A549 (cell line): ENCODE measurements around the gene PRAME. TPM values are rescaled to one million over a fixed set of nuclear protein-coding genes. Genes with fewer than 3 reads are reported as not detected.

Experiments
- ATAC-seq, 2 experiments: fragments of 200-7000 bp in 1 of 2; fragments of >200 bp in 1 of 2; cut with Nextera tagmentation in 1 of 2; cut with Tn5 transposase in 1 of 2; 3 replicates each; pipeline versions ENCODE4 v1.8.0 to v1.9.1; 2018 to 2020; ENCODE audit warnings: mild to moderate bottlenecking in 1 of 2, moderate library complexity in 1 of 2
- CTCF ChIA-PET: fragments of 300-600 bp; sonication (Branson Sonifier 250); formaldehyde crosslinking; extraction: SDS; loops from one replicate; lab custom pipeline; 2021; ENCODE audit warnings: antibody characterized with exemption, inconsistent platforms; lab: Yijun Ruan, JAX
- POLR2A ChIA-PET: fragments of 350-600 bp; formaldehyde crosslinking; extraction: SDS; loops from one replicate; lab custom pipeline; 2021; ENCODE audit warnings: antibody characterized with exemption, inconsistent platforms; lab: Yijun Ruan, JAX
- DNase-seq, 2 experiments: peaks; one replicate each; pipeline versions ENCODE4 v3.0.0 to v3.0.0-alpha.2; 2011 to 2016; ENCODE audit warnings: low read depth in 1 of 2, low spot score in 1 of 2
- FAIRE-seq: peaks from 2 replicates; lab custom pipeline; 2011; peaks lifted over from hg19 to GRCh38; lab: Jason Lieb, UNC
- H3K27ac ChIP-seq, 2 experiments: fragments of >200 bp; sonication (Bioruptor Twin); formaldehyde crosslinking; 3 replicates each; pipeline ENCODE4 v1.5.1; 2016 to 2017
- H3K4me1 ChIP-seq: fragments of >200 bp; sonication (Bioruptor Twin); formaldehyde crosslinking; 3 replicates; pipeline ENCODE4 v1.6.1; 2016
- H3K4me2 ChIP-seq: fragments of >200 bp; sonication (Bioruptor Twin); formaldehyde crosslinking; 3 replicates; pipeline ENCODE4 v1.6.1; 2016
- H3K4me3 ChIP-seq: fragments of >200 bp; sonication (Bioruptor Twin); formaldehyde crosslinking; 3 replicates; pipeline ENCODE4 v1.5.1; 2016
- H3K9me3 ChIP-seq: fragments of >200 bp; sonication (Bioruptor Twin); formaldehyde crosslinking; 3 replicates; pipeline ENCODE4 v1.6.1; 2016
- CEBPB ChIP-seq, 2 experiments: fragments of >200 bp in 1 of 2; sonication (Bioruptor Twin) in 1 of 2; formaldehyde crosslinking in 1 of 2; IDR thresholded peaks; 2 replicates each; pipeline ENCODE4 v1.6.1; 2012 to 2016
- CHD4 ChIP-seq: fragments of 200-600 bp; sonication (generic); IDR thresholded peaks from 2 replicates; pipeline ENCODE4 v1.6.1; 2016; ENCODE audit warnings: antibody characterized with exemption, mild to moderate bottlenecking, borderline replicate concordance
- EHMT2 ChIP-seq: fragments of 200-600 bp; sonication (generic); IDR thresholded peaks from 2 replicates; pipeline ENCODE4 v1.6.1; 2016; ENCODE audit warnings: antibody characterized with exemption, low read depth, mild to moderate bottlenecking, moderate library complexity
- FOSB ChIP-seq: fragments of 250-450 bp; sonication (Bioruptor Pico); IDR thresholded peaks from 2 replicates; pipeline ENCODE4 v1.5.0; 2020; ENCODE audit warnings: mild to moderate bottlenecking, moderate library complexity
- FOSL2 ChIP-seq, 2 experiments: fragments of 450-650 bp in 1 of 2; fragments of >200 bp in 1 of 2; sonication (Bioruptor Twin) in 1 of 2; formaldehyde crosslinking; IDR thresholded peaks; 2 replicates each; pipeline versions ENCODE4 v1.5.0 to v1.6.1; 2016 to 2020; ENCODE audit warnings: mild to moderate bottlenecking in 1 of 2, moderate library complexity in 1 of 2
- HOXA7 ChIP-seq: fragments of 250-450 bp; sonication (Bioruptor Pico); IDR thresholded peaks from 2 replicates; pipeline ENCODE4 v1.5.0; 2020; ENCODE audit warnings: mild to moderate bottlenecking, moderate library complexity
- HOXB5 ChIP-seq: fragments of 250-450 bp; sonication (Bioruptor Pico); IDR thresholded peaks from 2 replicates; pipeline ENCODE4 v1.5.0; 2020; ENCODE audit warnings: mild to moderate bottlenecking, moderate library complexity
- JUN ChIP-seq, 2 experiments: fragments of >200 bp; sonication (Bioruptor Twin); formaldehyde crosslinking; IDR thresholded peaks; 2 replicates in 1 of 2; 3 replicates in 1 of 2; pipeline ENCODE4 v1.6.1; 2016 to 2017
- PHF8 ChIP-seq: fragments of 200-600 bp; sonication (generic); IDR thresholded peaks from 2 replicates; pipeline ENCODE4 v1.6.1; 2016; ENCODE audit warnings: low read depth, mild to moderate bottlenecking, antibody characterized with exemption, moderate library complexity, borderline replicate concordance
- POLR2A ChIP-seq: IDR thresholded peaks from 2 replicates; pipeline ENCODE4 v1.6.1; 2012; ENCODE audit warnings: mild to moderate bottlenecking, low read length
- RNF2 ChIP-seq: fragments of 200-600 bp; sonication (generic); IDR thresholded peaks from 2 replicates; pipeline ENCODE4 v1.6.1; 2016; ENCODE audit warnings: low read depth, mild to moderate bottlenecking, antibody characterized with exemption, moderate library complexity, borderline replicate concordance
- SMC3 ChIP-seq: fragments of >200 bp; sonication (Bioruptor Twin); formaldehyde crosslinking; IDR thresholded peaks from 3 replicates; pipeline ENCODE4 v1.6.1; 2018; ENCODE audit warnings: inconsistent platforms
- SREBF2 ChIP-seq: fragments of 450-650 bp; IDR thresholded peaks from 2 replicates; pipeline ENCODE4 v1.6.1; 2014; ENCODE audit warnings: mild to moderate bottlenecking, moderate library complexity
- TFCP2L1 ChIP-seq: fragments of 250-450 bp; sonication (Bioruptor Pico); IDR thresholded peaks from 2 replicates; pipeline ENCODE4 v1.5.0; 2021; ENCODE audit warnings: mild to moderate bottlenecking
- ZC3H11A ChIP-seq: fragments of 450-650 bp; IDR thresholded peaks from 2 replicates; pipeline ENCODE4 v1.6.1; 2014; ENCODE audit warnings: antibody characterized with exemption, mild to moderate bottlenecking
- ZSCAN20 ChIP-seq: fragments of 250-450 bp; sonication (Bioruptor Pico); IDR thresholded peaks from 2 replicates; pipeline ENCODE4 v1.8.0; 2022; ENCODE audit warnings: mild to moderate bottlenecking, moderate library complexity
- WGBS: methylation state at CpG from one replicate; pipeline ENCODE4 v1.1.6; 2017; ENCODE audit errors: missing lambda C conversion rate; 5-methylcytosine and 5-hydroxymethylcytosine counted together
- polyA plus RNA-seq, 4 experiments: library from polyadenylated mRNA; depleted of rRNA in 3 of 4; stranded (reverse); fragments of >200 nt; fragmentation: RNase III in 1 of 4; extraction: RNeasy Plus Mini Kit Qiagen cat#74134 plus additional on column Dnase treatment in 1 of 4; gene quantifications; 2 replicates in 3 of 4; 3 replicates in 1 of 4; pipeline ENCODE4 v1.2.3, GENCODE V29; 2011 to 2017
- TF ChIP-seq, protein P1 (sequence below): IDR thresholded peaks from 2 replicates; pipeline ENCODE4 v1.6.1; 2012
- TF ChIP-seq, protein P2 (sequence below): IDR thresholded peaks from 2 replicates; pipeline ENCODE4 v1.6.1; 2012
- TF ChIP-seq, protein P3 (sequence below): fragments of >200 bp; sonication (Bioruptor Twin); formaldehyde crosslinking; IDR thresholded peaks from 3 replicates; pipeline ENCODE4 v1.6.1; 2016
- TF ChIP-seq, protein P4 (sequence below): fragments of >200 bp; sonication (Bioruptor Twin); formaldehyde crosslinking; IDR thresholded peaks from 2 replicates; pipeline ENCODE4 v1.6.1; 2016
- TF ChIP-seq, protein P5 (sequence below): fragments of 450-650 bp; IDR thresholded peaks from 2 replicates; pipeline ENCODE4 v1.6.1; 2014; ENCODE audit warnings: antibody characterized with exemption
- TF ChIP-seq, protein P6 (sequence below): fragments of 200-600 bp; sonication (generic); IDR thresholded peaks from 2 replicates; pipeline ENCODE4 v1.6.1; 2016; ENCODE audit warnings: antibody characterized with exemption, mild to moderate bottlenecking, moderate library complexity

Gene PRAME
- polyA plus RNA-seq, 2 of the 4 experiments (the other 2 are of a cell fraction), result 130 to 173 TPM

DNA sequence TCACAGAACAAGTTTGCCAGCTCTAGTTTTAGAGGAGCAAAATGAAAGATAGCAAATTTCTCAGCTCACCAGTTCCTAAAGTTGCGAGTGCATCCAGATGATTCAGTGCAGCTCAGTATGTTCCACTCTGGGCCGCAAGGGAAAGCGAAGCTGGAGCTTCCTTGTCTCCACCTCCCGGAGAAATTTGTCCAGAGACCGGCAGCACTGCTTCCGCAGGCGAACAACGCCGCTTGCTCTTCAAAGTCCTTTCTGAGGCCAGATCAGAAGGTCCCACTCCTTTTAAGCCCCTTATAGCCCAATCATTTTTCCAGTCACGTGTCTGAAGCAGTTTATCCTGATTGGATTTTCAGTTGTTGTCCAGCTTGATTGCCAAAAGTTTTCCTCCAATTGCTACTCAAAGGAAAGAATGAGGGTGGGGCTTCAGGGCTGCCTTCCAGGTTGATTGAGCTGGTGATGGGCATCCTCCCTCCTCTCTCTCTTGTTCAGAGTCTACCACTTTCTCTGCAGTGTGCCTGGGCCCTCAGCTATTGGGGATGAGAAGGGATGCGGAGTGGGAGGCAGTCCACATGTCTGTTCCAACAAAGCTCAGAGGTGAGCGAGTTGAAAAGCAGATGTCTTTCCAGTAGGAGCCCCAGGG lies 38.9 kb downstream of the PRAME start, which contains the start of gene ZNF280A:
Gene ZNF280A (minus strand): TSS at position 251 of the 637 bp plus-strand sequence. CDS start 4,640 bp downstream, outside the sequence.
- WGBS, result 15% methylated on average over 12 of the region's 12 CpGs
- ChIA-PET POLR2A (interaction anchor here (0.6 to 1.9 kb wide), 7 partner anchors 11 to 56 kb away, joined by 3 to 19 read pairs (median 4); partner anchors contain the start of genes PRAME and ZNF280B), CTCF (interaction anchor here (0.6 to 3.2 kb wide), 6 partner anchors 11 to 66 kb away, joined by 3 to 17 read pairs (median 6); partner anchors contain the start of genes PRAME and ZNF280B)
- H3K27ac ChIP-seq, result peak within 1 kb of the TSS; percentile 71 to 83
- H3K4me3 ChIP-seq, result peak within 1 kb of the TSS; percentile 54
- no peaks in the 10 kb centered on the region for H3K9me3 ChIP-seq
- ATAC-seq (peak; percentile 93 to 94), FAIRE-seq (peak; percentile 43), DNase-seq (peak; percentile 67 to 87)
- H3K4me1 ChIP-seq, result peaks cover 9% of the 10 kb centered on the region; the same call in 2 of the 3 replicates
- H3K4me2 ChIP-seq, result peak within 1 kb of the TSS; percentile 77
- TF ChIP-seq, protein P1, sequence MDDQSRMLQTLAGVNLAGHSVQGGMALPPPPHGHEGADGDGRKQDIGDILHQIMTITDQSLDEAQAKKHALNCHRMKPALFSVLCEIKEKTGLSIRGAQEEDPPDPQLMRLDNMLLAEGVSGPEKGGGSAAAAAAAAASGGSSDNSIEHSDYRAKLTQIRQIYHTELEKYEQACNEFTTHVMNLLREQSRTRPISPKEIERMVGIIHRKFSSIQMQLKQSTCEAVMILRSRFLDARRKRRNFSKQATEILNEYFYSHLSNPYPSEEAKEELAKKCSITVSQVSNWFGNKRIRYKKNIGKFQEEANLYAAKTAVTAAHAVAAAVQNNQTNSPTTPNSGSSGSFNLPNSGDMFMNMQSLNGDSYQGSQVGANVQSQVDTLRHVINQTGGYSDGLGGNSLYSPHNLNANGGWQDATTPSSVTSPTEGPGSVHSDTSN, result no peak
- TF ChIP-seq, protein P2, sequence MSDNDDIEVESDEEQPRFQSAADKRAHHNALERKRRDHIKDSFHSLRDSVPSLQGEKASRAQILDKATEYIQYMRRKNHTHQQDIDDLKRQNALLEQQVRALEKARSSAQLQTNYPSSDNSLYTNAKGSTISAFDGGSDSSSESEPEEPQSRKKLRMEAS, result peak; percentile 30; the same call in 1 of the 2 replicates
- TF ChIP-seq PHF8, result peak; percentile 37; the same call in 1 of the 2 replicates
- TF ChIP-seq TFCP2L1 (CRISPR knock-in tag), result no peak
- TF ChIP-seq, protein P3, sequence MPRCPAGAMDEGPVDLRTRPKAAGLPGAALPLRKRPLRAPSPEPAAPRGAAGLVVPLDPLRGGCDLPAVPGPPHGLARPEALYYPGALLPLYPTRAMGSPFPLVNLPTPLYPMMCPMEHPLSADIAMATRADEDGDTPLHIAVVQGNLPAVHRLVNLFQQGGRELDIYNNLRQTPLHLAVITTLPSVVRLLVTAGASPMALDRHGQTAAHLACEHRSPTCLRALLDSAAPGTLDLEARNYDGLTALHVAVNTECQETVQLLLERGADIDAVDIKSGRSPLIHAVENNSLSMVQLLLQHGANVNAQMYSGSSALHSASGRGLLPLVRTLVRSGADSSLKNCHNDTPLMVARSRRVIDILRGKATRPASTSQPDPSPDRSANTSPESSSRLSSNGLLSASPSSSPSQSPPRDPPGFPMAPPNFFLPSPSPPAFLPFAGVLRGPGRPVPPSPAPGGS, result peak; percentile 62; the same call in 1 of the 3 replicates
- no peak for TF ChIP-seq HOXB5
- TF ChIP-seq RNF2, result no peak
- TF ChIP-seq CHD4, result no peak
- TF ChIP-seq, protein P4, sequence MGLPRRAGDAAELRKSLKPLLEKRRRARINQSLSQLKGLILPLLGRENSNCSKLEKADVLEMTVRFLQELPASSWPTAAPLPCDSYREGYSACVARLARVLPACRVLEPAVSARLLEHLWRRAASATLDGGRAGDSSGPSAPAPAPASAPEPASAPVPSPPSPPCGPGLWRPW, result no peak
- TF ChIP-seq, protein P5, sequence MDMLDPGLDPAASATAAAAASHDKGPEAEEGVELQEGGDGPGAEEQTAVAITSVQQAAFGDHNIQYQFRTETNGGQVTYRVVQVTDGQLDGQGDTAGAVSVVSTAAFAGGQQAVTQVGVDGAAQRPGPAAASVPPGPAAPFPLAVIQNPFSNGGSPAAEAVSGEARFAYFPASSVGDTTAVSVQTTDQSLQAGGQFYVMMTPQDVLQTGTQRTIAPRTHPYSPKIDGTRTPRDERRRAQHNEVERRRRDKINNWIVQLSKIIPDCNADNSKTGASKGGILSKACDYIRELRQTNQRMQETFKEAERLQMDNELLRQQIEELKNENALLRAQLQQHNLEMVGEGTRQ, result peak; percentile 92
- TF ChIP-seq JUN (IDR thresholded peaks at IDR 0.05), result peak; percentile 23 to 37; a peak in 1 of 5 replicates
- no peak for TF ChIP-seq FOSB (CRISPR knock-in tag)
- TF ChIP-seq, protein P6, sequence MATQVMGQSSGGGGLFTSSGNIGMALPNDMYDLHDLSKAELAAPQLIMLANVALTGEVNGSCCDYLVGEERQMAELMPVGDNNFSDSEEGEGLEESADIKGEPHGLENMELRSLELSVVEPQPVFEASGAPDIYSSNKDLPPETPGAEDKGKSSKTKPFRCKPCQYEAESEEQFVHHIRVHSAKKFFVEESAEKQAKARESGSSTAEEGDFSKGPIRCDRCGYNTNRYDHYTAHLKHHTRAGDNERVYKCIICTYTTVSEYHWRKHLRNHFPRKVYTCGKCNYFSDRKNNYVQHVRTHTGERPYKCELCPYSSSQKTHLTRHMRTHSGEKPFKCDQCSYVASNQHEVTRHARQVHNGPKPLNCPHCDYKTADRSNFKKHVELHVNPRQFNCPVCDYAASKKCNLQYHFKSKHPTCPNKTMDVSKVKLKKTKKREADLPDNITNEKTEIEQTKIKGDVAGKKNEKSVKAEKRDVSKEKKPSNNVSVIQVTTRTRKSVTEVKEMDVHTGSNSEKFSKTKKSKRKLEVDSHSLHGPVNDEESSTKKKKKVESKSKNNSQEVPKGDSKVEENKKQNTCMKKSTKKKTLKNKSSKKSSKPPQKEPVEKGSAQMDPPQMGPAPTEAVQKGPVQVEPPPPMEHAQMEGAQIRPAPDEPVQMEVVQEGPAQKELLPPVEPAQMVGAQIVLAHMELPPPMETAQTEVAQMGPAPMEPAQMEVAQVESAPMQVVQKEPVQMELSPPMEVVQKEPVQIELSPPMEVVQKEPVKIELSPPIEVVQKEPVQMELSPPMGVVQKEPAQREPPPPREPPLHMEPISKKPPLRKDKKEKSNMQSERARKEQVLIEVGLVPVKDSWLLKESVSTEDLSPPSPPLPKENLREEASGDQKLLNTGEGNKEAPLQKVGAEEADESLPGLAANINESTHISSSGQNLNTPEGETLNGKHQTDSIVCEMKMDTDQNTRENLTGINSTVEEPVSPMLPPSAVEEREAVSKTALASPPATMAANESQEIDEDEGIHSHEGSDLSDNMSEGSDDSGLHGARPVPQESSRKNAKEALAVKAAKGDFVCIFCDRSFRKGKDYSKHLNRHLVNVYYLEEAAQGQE, result no peak
- TF ChIP-seq HOXA7, result no peak
- no peak for TF ChIP-seq EHMT2
- no peak for TF ChIP-seq SMC3
- no peak for TF ChIP-seq ZSCAN20 (CRISPR knock-in tag)
- no peak for TF ChIP-seq ZC3H11A
- TF ChIP-seq CEBPB (IDR thresholded peaks at IDR 0.05), result peak; percentile 87 to 97
- TF ChIP-seq POLR2A, result peak; percentile 83
- no peak for TF ChIP-seq FOSL2 (IDR thresholded peaks at IDR 0.05)
- no peak for TF ChIP-seq FOSL2 (CRISPR knock-in tag; IDR thresholded peaks at IDR 0.05)
- no peak for TF ChIP-seq SREBF2
- TF ChIP-seq, all 56 proteins: peak for 7
